ENCODE measurements around the gene PATL2.

PATL2 gene

DNA sequence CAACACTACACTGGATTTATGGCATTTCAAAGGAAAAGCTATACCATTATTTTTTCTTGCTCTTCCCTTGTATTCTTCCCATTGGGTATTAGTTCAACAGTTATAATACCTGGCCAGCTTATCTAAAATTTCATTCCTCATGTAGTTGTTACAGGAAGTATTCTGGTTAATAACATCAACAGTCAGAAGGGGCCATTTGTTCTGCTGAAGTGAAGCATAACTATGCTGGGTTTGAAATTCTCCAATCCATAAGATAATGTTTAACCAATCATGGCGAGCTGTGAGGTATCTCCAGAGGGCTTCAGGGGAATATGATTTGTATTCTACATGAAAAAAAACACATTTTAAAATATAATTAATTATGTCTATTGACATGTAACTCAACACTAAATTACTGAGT lies 91.0 kb downstream of the PATL2 start:
- TF ChIP-seq, protein P1, sequence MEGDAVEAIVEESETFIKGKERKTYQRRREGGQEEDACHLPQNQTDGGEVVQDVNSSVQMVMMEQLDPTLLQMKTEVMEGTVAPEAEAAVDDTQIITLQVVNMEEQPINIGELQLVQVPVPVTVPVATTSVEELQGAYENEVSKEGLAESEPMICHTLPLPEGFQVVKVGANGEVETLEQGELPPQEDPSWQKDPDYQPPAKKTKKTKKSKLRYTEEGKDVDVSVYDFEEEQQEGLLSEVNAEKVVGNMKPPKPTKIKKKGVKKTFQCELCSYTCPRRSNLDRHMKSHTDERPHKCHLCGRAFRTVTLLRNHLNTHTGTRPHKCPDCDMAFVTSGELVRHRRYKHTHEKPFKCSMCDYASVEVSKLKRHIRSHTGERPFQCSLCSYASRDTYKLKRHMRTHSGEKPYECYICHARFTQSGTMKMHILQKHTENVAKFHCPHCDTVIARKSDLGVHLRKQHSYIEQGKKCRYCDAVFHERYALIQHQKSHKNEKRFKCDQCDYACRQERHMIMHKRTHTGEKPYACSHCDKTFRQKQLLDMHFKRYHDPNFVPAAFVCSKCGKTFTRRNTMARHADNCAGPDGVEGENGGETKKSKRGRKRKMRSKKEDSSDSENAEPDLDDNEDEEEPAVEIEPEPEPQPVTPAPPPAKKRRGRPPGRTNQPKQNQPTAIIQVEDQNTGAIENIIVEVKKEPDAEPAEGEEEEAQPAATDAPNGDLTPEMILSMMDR (IDR thresholded peaks at IDR 0.05; ENCODE audit: poor library complexity, severe bottlenecking): no peak
- DNase-seq (ENCODE audit: low spot score) (no peak), ATAC-seq (ENCODE audit: low read depth) (no peak)
- no peaks in the 10 kb centered on the region for H3K9me3 ChIP-seq (ENCODE audit: severe bottlenecking)
- peaks cover 93% of the 10 kb centered on the region for H3K36me3 ChIP-seq (ENCODE audit: low read depth)
- H3K4me3 ChIP-seq (ENCODE audit: severe bottlenecking): no peak overlapping the region
- H3K4me1 ChIP-seq (ENCODE audit: insufficient read depth, poor library complexity, severe bottlenecking): no peaks in the 10 kb centered on the region
- H3K27ac ChIP-seq (ENCODE audit: poor library complexity, severe bottlenecking): no peak overlapping the region
- no peaks in the 10 kb centered on the region for H3K27me3 ChIP-seq (ENCODE audit: insufficient read depth, poor library complexity, severe bottlenecking)

DNA sequence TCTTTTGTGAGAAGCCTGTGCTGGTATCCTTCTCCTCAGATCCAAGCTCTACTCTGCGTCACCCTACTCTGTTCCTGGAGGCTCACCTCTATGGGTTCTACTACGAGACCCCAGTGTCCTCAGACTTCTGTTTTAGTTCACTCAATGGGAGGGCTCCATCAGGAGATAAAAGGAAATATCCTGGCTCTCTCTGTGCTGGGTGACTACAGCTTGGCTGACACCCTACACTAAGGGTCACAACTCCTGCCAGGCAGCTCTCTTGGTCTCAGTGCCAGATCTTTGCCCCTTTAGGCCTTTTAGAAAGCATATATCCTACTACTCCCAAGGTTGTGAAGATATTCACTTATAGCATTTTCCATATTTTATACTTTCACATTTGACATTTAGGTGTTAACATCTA lies 94.1 kb downstream of the PATL2 start:
- Histone ChIP-seq H3K36me3 (ENCODE audit: low read depth) (peaks cover 90% of the 10 kb centered on the region), H3K4me3 (ENCODE audit: severe bottlenecking) (no peak overlapping the region), H3K9me3 (ENCODE audit: severe bottlenecking) (no peaks in the 10 kb centered on the region), H3K27me3 (ENCODE audit: insufficient read depth, poor library complexity, severe bottlenecking) (no peaks in the 10 kb centered on the region), H3K4me1 (ENCODE audit: insufficient read depth, poor library complexity, severe bottlenecking) (no peaks in the 10 kb centered on the region), H3K27ac (ENCODE audit: poor library complexity, severe bottlenecking) (no peak overlapping the region)
- DNase-seq (ENCODE audit: low spot score) (no peak), ATAC-seq (ENCODE audit: low read depth) (no peak)
- TF ChIP-seq, protein P1 (IDR thresholded peaks at IDR 0.05; ENCODE audit: poor library complexity, severe bottlenecking): no peak

Data from RWPE2 (cell line).